Sigmoid colon (tissue), 7 donors: ENCODE results near the gene PKP1. TPM values are rescaled to one million over a fixed set of nuclear protein-coding genes. Genes with fewer than 3 reads are reported as not detected.
A peak's percentile ranks its signal among the peaks of the same experiment; 100 is the strongest.

ENCODE experiments used
- DNase-seq: peaks from one replicate; pipeline ENCODE4 v3.0.0-alpha.2; 2019
- H3K27ac ChIP-seq, 4 donors: fragments of 200-600 bp; sonication (generic); one replicate each; pipeline ENCODE4 v1.5.1; 2016 to 2019; ENCODE audit warnings: mild to moderate bottlenecking in 1 of 4
- H3K27me3 ChIP-seq, 3 donors: fragments of 200-600 bp; sonication (generic); one replicate each; pipeline ENCODE4 v1.5.1; 2019; ENCODE audit warnings: mild to moderate bottlenecking in 1 of 3
- H3K36me3 ChIP-seq, 4 donors: fragments of 200-600 bp; sonication (generic); one replicate each; pipeline ENCODE4 v1.5.1; 2016 to 2019
- H3K4me1 ChIP-seq, 4 donors: fragments of 200-600 bp; sonication (generic); one replicate each; pipeline ENCODE4 v1.5.1; 2017 to 2019
- H3K4me3 ChIP-seq, 4 donors: fragments of 200-600 bp; sonication (generic); one replicate each; pipeline ENCODE4 v1.5.1; 2017 to 2019; ENCODE audit warnings: mild to moderate bottlenecking in 2 of 4, moderate library complexity in 1 of 4
- H3K9me3 ChIP-seq, 4 donors: fragments of 200-600 bp in 3 of 4; sonication (generic) in 3 of 4; one replicate each; pipeline versions ENCODE4 v1.5.1 to v1.6.1; 2013 to 2019
- EP300 ChIP-seq, 4 donors: sonication (generic); formaldehyde crosslinking; IDR thresholded peaks; one replicate each; pipeline ENCODE4 v1.6.1; 2017; ENCODE audit warnings: antibody characterized with exemption in 4 of 4
- POLR2A ChIP-seq, 2 donors: fragments of 450-650 bp; IDR thresholded peaks; one replicate each; pipeline ENCODE4 v1.6.1; 2016; ENCODE audit warnings: antibody characterized with exemption in 2 of 2, mild to moderate bottlenecking in 2 of 2, moderate library complexity in 2 of 2
- POLR2AphosphoS5 ChIP-seq, 4 donors: sonication (generic); formaldehyde crosslinking; IDR thresholded peaks; one replicate each; pipeline ENCODE4 v1.6.1; 2017; ENCODE audit warnings: antibody characterized with exemption in 4 of 4
- WGBS, 2 donors: extraction: QIAGEN DNeasy Blood & Tissue Kit; methylation state at CpG; one replicate each; pipeline ENCODE4 v1.1.7; 2013; 5-methylcytosine and 5-hydroxymethylcytosine counted together
- intact Hi-C: fragments of 100-400 bp; cut with DNase I; formaldehyde crosslinking; loops from one replicate; pipeline ENCODE4 v1.15.1; 2023
- polyA plus RNA-seq, 3 donors: library from polyadenylated mRNA; stranded (reverse); fragments of 200-250 nt; gene quantifications; one replicate each; pipeline ENCODE4 v1.2.3, GENCODE V29; 2013
- total RNA-seq, 4 donors: library from RNA; depleted of rRNA; stranded (reverse); fragments of >200 nt; gene quantifications; one replicate each; pipeline ENCODE4 v1.1.0, GENCODE V29; 2016
- TF ChIP-seq, protein P1 (sequence below), 4 experiments: fragments of 450-650 bp in 3 of 4; fragments of 200-600 bp in 1 of 4; IDR thresholded peaks; one replicate each; pipeline ENCODE4 v1.5.1; 2016 to 2019; ENCODE audit warnings: antibody characterized with exemption in 4 of 4, mild to moderate bottlenecking in 3 of 4, moderate library complexity in 2 of 4
- donor health status: healthy with polysubstance abuse.
- donor health status: Bipolar disorder and iron deficiency.
- donor health status: healthy.

The PKP1 gene
- total and polyA plus RNA-seq, 7 donors, result under 0.01 to 0.60 (median 0.16) TPM; not detected in 2

- WGBS, 2 donors, result 57 to 67% methylated on average over 7 of the region's 7 CpGs
- no peak overlapping the region for H3K4me3 ChIP-seq
- no peak for TF ChIP-seq EP300 (IDR thresholded peaks at IDR 0.05)
- H3K36me3 ChIP-seq, result no peaks in the 10 kb centered on the region
- no peak for DNase-seq
- peak overlapping the region in 1 of 4 donors; percentile 17 for H3K27ac ChIP-seq
- peaks cover 5 to 34% (median 6%) of the 10 kb centered on the region in 3 donors for H3K27me3 ChIP-seq
- intact Hi-C loops, result no loop called here
- H3K9me3 ChIP-seq, result no peaks in the 10 kb centered on the region
- no peaks in the 10 kb centered on the region for H3K4me1 ChIP-seq
Observed at GRCh38 chr1:201310251-201310985, 27.1 kb downstream of the PKP1 start.

DNA sequence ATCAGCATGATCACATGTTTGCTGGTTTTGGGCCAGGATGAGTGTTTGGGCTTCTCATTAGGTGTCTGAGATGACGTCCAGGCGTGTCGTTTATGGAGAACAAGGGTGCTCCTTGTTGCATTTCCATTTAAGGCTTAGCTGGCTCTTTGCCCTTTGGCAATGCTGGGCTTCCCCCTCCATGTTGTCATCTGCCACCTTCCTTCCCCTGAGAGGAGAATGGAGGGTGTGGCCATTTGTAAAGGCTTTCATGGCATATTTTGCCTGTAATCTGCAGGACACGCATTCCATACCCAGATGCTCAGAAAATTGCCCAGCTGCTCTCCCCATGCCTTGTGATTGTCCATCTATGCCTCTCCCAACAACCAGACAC lies 27.7 kb downstream of the PKP1 start:
- Histone ChIP-seq H3K4me1 (no peaks in the 10 kb centered on the region), H3K9me3 (no peaks in the 10 kb centered on the region), H3K36me3 (no peaks in the 10 kb centered on the region), H3K4me3 (no peak overlapping the region), H3K27me3 (peaks cover 5 to 31% (median 6%) of the 10 kb centered on the region in 3 donors), H3K27ac (no peak overlapping the region)
- WGBS, 2 donors, result 12 to 57% methylated on average over 4 of the region's 4 CpGs
- TF ChIP-seq, protein P1, sequence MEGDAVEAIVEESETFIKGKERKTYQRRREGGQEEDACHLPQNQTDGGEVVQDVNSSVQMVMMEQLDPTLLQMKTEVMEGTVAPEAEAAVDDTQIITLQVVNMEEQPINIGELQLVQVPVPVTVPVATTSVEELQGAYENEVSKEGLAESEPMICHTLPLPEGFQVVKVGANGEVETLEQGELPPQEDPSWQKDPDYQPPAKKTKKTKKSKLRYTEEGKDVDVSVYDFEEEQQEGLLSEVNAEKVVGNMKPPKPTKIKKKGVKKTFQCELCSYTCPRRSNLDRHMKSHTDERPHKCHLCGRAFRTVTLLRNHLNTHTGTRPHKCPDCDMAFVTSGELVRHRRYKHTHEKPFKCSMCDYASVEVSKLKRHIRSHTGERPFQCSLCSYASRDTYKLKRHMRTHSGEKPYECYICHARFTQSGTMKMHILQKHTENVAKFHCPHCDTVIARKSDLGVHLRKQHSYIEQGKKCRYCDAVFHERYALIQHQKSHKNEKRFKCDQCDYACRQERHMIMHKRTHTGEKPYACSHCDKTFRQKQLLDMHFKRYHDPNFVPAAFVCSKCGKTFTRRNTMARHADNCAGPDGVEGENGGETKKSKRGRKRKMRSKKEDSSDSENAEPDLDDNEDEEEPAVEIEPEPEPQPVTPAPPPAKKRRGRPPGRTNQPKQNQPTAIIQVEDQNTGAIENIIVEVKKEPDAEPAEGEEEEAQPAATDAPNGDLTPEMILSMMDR (IDR thresholded peaks at IDR 0.05), result no peak
- TF ChIP-seq POLR2AphosphoS5 (IDR thresholded peaks at IDR 0.05), result no peak
- no peak for TF ChIP-seq POLR2A (IDR thresholded peaks at IDR 0.05)
- TF ChIP-seq EP300 (IDR thresholded peaks at IDR 0.05), result no peak
- no peak for DNase-seq
- intact Hi-C loops, result no loop called here

- Histone ChIP-seq H3K4me3 (no peak overlapping the region), H3K27ac (no peak overlapping the region), H3K9me3 (no peaks in the 10 kb centered on the region), H3K36me3 (no peaks in the 10 kb centered on the region), H3K4me1 (no peaks in the 10 kb centered on the region), H3K27me3 (peaks cover 5 to 31% (median 6%) of the 10 kb centered on the region in 3 donors)
- DNase-seq, result no peak
- TF ChIP-seq, protein P1 (IDR thresholded peaks at IDR 0.05), result no peak
- no peak for TF ChIP-seq EP300 (IDR thresholded peaks at IDR 0.05)
- no peak for TF ChIP-seq POLR2A (IDR thresholded peaks at IDR 0.05)
- no peak for TF ChIP-seq POLR2AphosphoS5 (IDR thresholded peaks at IDR 0.05)
- 48 to 58% methylated on average over 8 of the region's 8 CpGs for WGBS, 2 donors
- intact Hi-C loops, result no loop called here
Observed at GRCh38 chr1:201311356-201312011, 28.2 kb downstream of the PKP1 start.

DNA sequence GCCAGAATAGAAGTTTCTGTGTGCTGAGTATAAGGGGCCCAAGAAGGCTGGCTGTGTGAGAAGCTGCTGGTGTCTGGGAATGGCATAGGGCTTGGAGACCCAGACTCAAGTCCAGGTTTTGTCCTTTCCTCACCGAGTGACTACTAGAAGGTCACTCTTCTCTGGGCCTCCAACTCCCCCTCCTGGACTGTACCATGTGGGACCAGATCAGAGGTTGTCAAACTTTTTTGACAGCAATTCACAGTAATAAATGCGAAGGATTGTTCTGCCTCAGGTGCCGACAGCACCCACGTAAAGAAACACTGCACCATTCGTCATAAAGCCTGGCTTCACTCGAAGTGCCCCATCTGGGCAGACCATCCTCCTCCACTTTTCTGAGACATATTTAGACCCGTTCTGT lies 29.0 kb downstream of the PKP1 start:
- no peaks in the 10 kb centered on the region for H3K9me3 ChIP-seq
- intact Hi-C loops, result no loop called here
- no peak for DNase-seq
- 92 to 95% methylated on average over 7 of the region's 7 CpGs for WGBS, 2 donors
- no peak overlapping the region for H3K4me3 ChIP-seq
- no peak overlapping the region for H3K27ac ChIP-seq
- H3K36me3 ChIP-seq, result no peaks in the 10 kb centered on the region
- H3K27me3 ChIP-seq, result peaks cover 5 to 31% (median 6%) of the 10 kb centered on the region in 3 donors
- H3K4me1 ChIP-seq, result no peaks in the 10 kb centered on the region
- TF ChIP-seq POLR2A (IDR thresholded peaks at IDR 0.05), result no peak
- no peak for TF ChIP-seq EP300 (IDR thresholded peaks at IDR 0.05)
- TF ChIP-seq POLR2AphosphoS5 (IDR thresholded peaks at IDR 0.05), result no peak
- TF ChIP-seq, protein P1 (IDR thresholded peaks at IDR 0.05), result no peak

- H3K9me3 ChIP-seq, result no peaks in the 10 kb centered on the region
- H3K36me3 ChIP-seq, result no peaks in the 10 kb centered on the region
- H3K27me3 ChIP-seq, result peaks cover 5 to 28% (median 6%) of the 10 kb centered on the region in 3 donors
- H3K27ac ChIP-seq, result no peak overlapping the region
- no peak for TF ChIP-seq POLR2AphosphoS5 (IDR thresholded peaks at IDR 0.05)
- no peak for TF ChIP-seq POLR2A (IDR thresholded peaks at IDR 0.05)
- no peak for TF ChIP-seq EP300 (IDR thresholded peaks at IDR 0.05)
- TF ChIP-seq, protein P1 (IDR thresholded peaks at IDR 0.05), result no peak
- intact Hi-C loops, result no loop called here
- no peak overlapping the region for H3K4me3 ChIP-seq
- WGBS, 2 donors, result 94 to 95% methylated on average over 16 of the region's 16 CpGs
- DNase-seq, result no peak
- H3K4me1 ChIP-seq, result no peaks in the 10 kb centered on the region
Observed at GRCh38 chr1:201313086-201313485, 29.8 kb downstream of the PKP1 start.
